ENCODE measurements around the gene DISP3.

DISP3 gene

GRCh38 chr1:11561740-11562139 lies 82.8 kb downstream of the DISP3 start:
- no peak for DNase-seq
- no peak overlapping the region for H3K4me2 ChIP-seq (ENCODE audit: low read length, poor library complexity, severe bottlenecking)
- no peak overlapping the region for H3K4me3 ChIP-seq (ENCODE audit: insufficient read depth in 1 of 2, low read depth in 1 of 2, low read length in 2 of 2)
- H3K23ac ChIP-seq (ENCODE audit: low read length in 2 of 2) = no peak overlapping the region
- H3K27me3 ChIP-seq (ENCODE audit: control insufficient read depth in 1 of 2, insufficient read depth in 1 of 2, low read length in 2 of 2) = peaks cover 50 to 69% of the 10 kb centered on the region in 2 experiments
- no peak overlapping the region for H2AFZ ChIP-seq (ENCODE audit: low read depth, low read length)
- H3K9me3 ChIP-seq (ENCODE audit: control insufficient read depth, low read length) = no peaks in the 10 kb centered on the region
- no peak overlapping the region for H4K91ac ChIP-seq (ENCODE audit: low read length)
- H2BK15ac ChIP-seq (ENCODE audit: low read depth, poor library complexity, severe bottlenecking) = no peak overlapping the region
- no peak overlapping the region for H3K27ac ChIP-seq (ENCODE audit: low read length, poor library complexity, severe bottlenecking)
- no peak overlapping the region for H2BK120ac ChIP-seq (ENCODE audit: low read depth, low read length)
- H3K9ac ChIP-seq (ENCODE audit: low read length) = no peak overlapping the region
- no peak overlapping the region for H3K4ac ChIP-seq (ENCODE audit: low read depth in 1 of 2, low read length in 2 of 2)
- H4K8ac ChIP-seq (ENCODE audit: low read length) = no peak overlapping the region
- no peaks in the 10 kb centered on the region for H3K79me1 ChIP-seq (replicated peaks; ENCODE audit: low read length, poor library complexity, severe bottlenecking)
- no peak overlapping the region for H2AK5ac ChIP-seq (ENCODE audit: low read length, severe bottlenecking)
- H3K18ac ChIP-seq (ENCODE audit: low read depth in 1 of 2, low read length in 2 of 2) = no peak overlapping the region
- H3K14ac ChIP-seq (ENCODE audit: low read length in 2 of 2) = no peak overlapping the region
- H2BK12ac ChIP-seq (ENCODE audit: low read length in 2 of 2) = no peak overlapping the region
- H3K4me1 ChIP-seq (ENCODE audit: control insufficient read depth, insufficient read depth, low read depth, low read length) = peaks cover 3% of the 10 kb centered on the region
- H3K36me3 ChIP-seq (ENCODE audit: control insufficient read depth in 1 of 2, insufficient read depth in 2 of 2, low read depth in 1 of 2, low read length in 2 of 2) = no peaks in the 10 kb centered on the region
- H2BK5ac ChIP-seq (ENCODE audit: low read depth, low read length, poor library complexity, severe bottlenecking) = no peak overlapping the region

GRCh38 chr1:11562664-11563063 lies 83.7 kb downstream of the DISP3 start:
- peaks cover 3% of the 10 kb centered on the region for H3K4me1 ChIP-seq (ENCODE audit: control insufficient read depth, insufficient read depth, low read depth, low read length)
- no peak overlapping the region for H4K91ac ChIP-seq (ENCODE audit: low read length)
- no peak overlapping the region for H3K23ac ChIP-seq (ENCODE audit: low read length in 2 of 2)
- H3K9me3 ChIP-seq (ENCODE audit: control insufficient read depth, low read length) = no peaks in the 10 kb centered on the region
- H2AFZ ChIP-seq (ENCODE audit: low read depth, low read length) = no peak overlapping the region
- no peak overlapping the region for H2BK5ac ChIP-seq (ENCODE audit: low read depth, low read length, poor library complexity, severe bottlenecking)
- H3K79me1 ChIP-seq (replicated peaks; ENCODE audit: low read length, poor library complexity, severe bottlenecking) = no peaks in the 10 kb centered on the region
- H3K18ac ChIP-seq (ENCODE audit: low read depth in 1 of 2, low read length in 2 of 2) = no peak overlapping the region
- no peak for DNase-seq
- H3K4ac ChIP-seq (ENCODE audit: low read depth in 1 of 2, low read length in 2 of 2) = no peak overlapping the region
- H3K27ac ChIP-seq (ENCODE audit: low read length, poor library complexity, severe bottlenecking) = no peak overlapping the region
- no peak overlapping the region for H2BK15ac ChIP-seq (ENCODE audit: low read depth, poor library complexity, severe bottlenecking)
- no peak overlapping the region for H2AK5ac ChIP-seq (ENCODE audit: low read length, severe bottlenecking)
- no peak overlapping the region for H3K14ac ChIP-seq (ENCODE audit: low read length in 2 of 2)
- H2BK12ac ChIP-seq (ENCODE audit: low read length in 2 of 2) = no peak overlapping the region
- H3K27me3 ChIP-seq (ENCODE audit: control insufficient read depth in 1 of 2, insufficient read depth in 1 of 2, low read length in 2 of 2) = peaks cover 43 to 69% of the 10 kb centered on the region in 2 experiments
- no peak overlapping the region for H3K9ac ChIP-seq (ENCODE audit: low read length)
- no peak overlapping the region for H3K4me3 ChIP-seq (ENCODE audit: insufficient read depth in 1 of 2, low read depth in 1 of 2, low read length in 2 of 2)
- H2BK120ac ChIP-seq (ENCODE audit: low read depth, low read length) = no peak overlapping the region
- 78% methylated on average over 6 of the region's 6 CpGs for WGBS
- H3K4me2 ChIP-seq (ENCODE audit: low read length, poor library complexity, severe bottlenecking) = no peak overlapping the region
- H4K8ac ChIP-seq (ENCODE audit: low read length) = no peak overlapping the region
- H3K36me3 ChIP-seq (ENCODE audit: control insufficient read depth in 1 of 2, insufficient read depth in 2 of 2, low read depth in 1 of 2, low read length in 2 of 2) = no peaks in the 10 kb centered on the region

DNA sequence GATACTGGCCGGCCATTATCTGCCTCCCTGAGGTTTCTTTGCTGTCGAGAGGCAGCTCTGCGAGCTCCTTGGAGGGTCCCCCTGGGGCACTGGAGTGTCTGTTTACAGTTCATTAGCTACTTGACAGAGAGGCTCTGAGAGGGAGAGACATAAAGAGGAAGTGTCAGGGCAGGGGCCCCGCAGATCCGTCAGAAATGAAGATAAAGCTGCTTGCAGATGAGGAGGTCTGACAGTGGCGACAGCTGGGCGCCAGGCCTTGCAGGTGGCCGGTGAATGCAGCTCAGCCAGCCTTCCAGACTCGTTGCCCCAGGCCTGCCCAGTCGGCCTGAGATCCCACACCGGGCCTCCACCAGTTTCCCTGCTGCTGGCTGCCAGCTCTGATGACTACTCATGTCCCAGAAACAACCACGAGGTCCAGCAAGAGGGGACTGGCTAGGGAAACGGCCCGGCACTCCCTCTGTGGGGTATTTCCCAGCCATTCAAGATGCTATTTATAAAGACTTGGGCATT lies 84.7 kb downstream of the DISP3 start:
- Histone ChIP-seq H2BK12ac (ENCODE audit: low read length in 2 of 2) (no peak overlapping the region), H2BK15ac (ENCODE audit: low read depth, poor library complexity, severe bottlenecking) (no peak overlapping the region), H3K23ac (ENCODE audit: low read length in 2 of 2) (no peak overlapping the region), H2BK5ac (ENCODE audit: low read depth, low read length, poor library complexity, severe bottlenecking) (no peak overlapping the region), H2AFZ (ENCODE audit: low read depth, low read length) (no peak overlapping the region), H3K36me3 (ENCODE audit: control insufficient read depth in 1 of 2, insufficient read depth in 2 of 2, low read depth in 1 of 2, low read length in 2 of 2) (no peaks in the 10 kb centered on the region), H4K91ac (ENCODE audit: low read length) (no peak overlapping the region), H3K9ac (ENCODE audit: low read length) (no peak overlapping the region), H3K4me3 (ENCODE audit: insufficient read depth in 1 of 2, low read depth in 1 of 2, low read length in 2 of 2) (no peak overlapping the region), H3K18ac (ENCODE audit: low read depth in 1 of 2, low read length in 2 of 2) (no peak overlapping the region), H3K4me1 (ENCODE audit: control insufficient read depth, insufficient read depth, low read depth, low read length) (peaks cover 6% of the 10 kb centered on the region), H2AK5ac (ENCODE audit: low read length, severe bottlenecking) (no peak overlapping the region), H3K79me1 (replicated peaks; ENCODE audit: low read length, poor library complexity, severe bottlenecking) (no peaks in the 10 kb centered on the region), H3K4ac (ENCODE audit: low read depth in 1 of 2, low read length in 2 of 2) (no peak overlapping the region), H3K4me2 (ENCODE audit: low read length, poor library complexity, severe bottlenecking) (no peak overlapping the region), H3K27me3 (ENCODE audit: control insufficient read depth in 1 of 2, insufficient read depth in 1 of 2, low read length in 2 of 2) (peaks cover 42 to 62% of the 10 kb centered on the region in 2 experiments), H2BK120ac (ENCODE audit: low read depth, low read length) (no peak overlapping the region), H3K14ac (ENCODE audit: low read length in 2 of 2) (no peak overlapping the region), H3K27ac (ENCODE audit: low read length, poor library complexity, severe bottlenecking) (no peak overlapping the region), H4K8ac (ENCODE audit: low read length) (peak overlapping the region; percentile 16), H3K9me3 (ENCODE audit: control insufficient read depth, low read length) (no peaks in the 10 kb centered on the region)
- WGBS = 1% methylated on average over 12 of the region's 14 CpGs
- peak; percentile 3 for DNase-seq

- Histone ChIP-seq H3K14ac (ENCODE audit: low read length in 2 of 2) (no peak overlapping the region), H3K23ac (ENCODE audit: low read length in 2 of 2) (no peak overlapping the region), H3K4me3 (ENCODE audit: insufficient read depth in 1 of 2, low read depth in 1 of 2, low read length in 2 of 2) (no peak overlapping the region), H2BK120ac (ENCODE audit: low read depth, low read length) (no peak overlapping the region), H3K4me2 (ENCODE audit: low read length, poor library complexity, severe bottlenecking) (no peak overlapping the region), H3K27ac (ENCODE audit: low read length, poor library complexity, severe bottlenecking) (no peak overlapping the region), H4K8ac (ENCODE audit: low read length) (no peak overlapping the region), H2AK5ac (ENCODE audit: low read length, severe bottlenecking) (no peak overlapping the region), H2AFZ (ENCODE audit: low read depth, low read length) (no peak overlapping the region), H3K27me3 (ENCODE audit: control insufficient read depth in 1 of 2, insufficient read depth in 1 of 2, low read length in 2 of 2) (peaks cover 39 to 62% of the 10 kb centered on the region in 2 experiments), H3K4me1 (ENCODE audit: control insufficient read depth, insufficient read depth, low read depth, low read length) (peaks cover 6% of the 10 kb centered on the region), H3K79me1 (replicated peaks; ENCODE audit: low read length, poor library complexity, severe bottlenecking) (no peaks in the 10 kb centered on the region), H2BK5ac (ENCODE audit: low read depth, low read length, poor library complexity, severe bottlenecking) (no peak overlapping the region), H3K9me3 (ENCODE audit: control insufficient read depth, low read length) (no peaks in the 10 kb centered on the region), H3K9ac (ENCODE audit: low read length) (no peak overlapping the region), H2BK15ac (ENCODE audit: low read depth, poor library complexity, severe bottlenecking) (no peak overlapping the region), H2BK12ac (ENCODE audit: low read length in 2 of 2) (no peak overlapping the region), H3K36me3 (ENCODE audit: control insufficient read depth in 1 of 2, insufficient read depth in 2 of 2, low read depth in 1 of 2, low read length in 2 of 2) (no peaks in the 10 kb centered on the region), H4K91ac (ENCODE audit: low read length) (no peak overlapping the region), H3K18ac (ENCODE audit: low read depth in 1 of 2, low read length in 2 of 2) (no peak overlapping the region), H3K4ac (ENCODE audit: low read depth in 1 of 2, low read length in 2 of 2) (no peak overlapping the region)
- no peak for DNase-seq
- 86% methylated on average over 5 of the region's 5 CpGs for WGBS
These were observed 85.3 kb downstream of the DISP3 start for GRCh38 chr1:11564237-11564636.

Measured in mesenchymal stem cell (in vitro differentiated cells and primary cell).